ENCODE results near the gene UHRF2.

The UHRF2 gene

DNA sequence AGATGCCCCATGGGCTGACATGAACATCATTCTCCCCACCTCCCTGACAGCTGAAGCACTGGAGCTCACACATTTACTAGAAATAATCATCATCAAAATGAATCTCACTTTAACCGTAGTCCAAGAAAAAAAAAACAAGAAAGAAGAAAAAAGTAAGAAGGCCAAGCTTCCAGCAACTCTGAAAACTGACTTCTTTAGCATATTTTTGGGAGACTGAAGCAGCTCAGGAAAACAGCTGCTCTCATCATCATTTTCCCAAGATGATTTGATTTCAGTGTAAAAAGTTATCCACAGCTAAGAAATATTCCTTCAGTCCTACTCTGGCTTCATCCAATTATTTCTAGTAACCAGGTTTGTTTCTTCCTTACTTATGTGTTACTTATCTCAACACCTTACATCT, 140.9 kb downstream of the UHRF2 start:
- Mint-ChIP-seq H3K27me3 (no peaks in the 10 kb centered on the region), H3K4me1 (no peaks in the 10 kb centered on the region), H3K9me3 (no peaks in the 10 kb centered on the region), H3K27ac (ENCODE audit: low read depth) (no peak overlapping the region), H3K4me3 (no peak overlapping the region), H3K36me3 (ENCODE audit: insufficient read depth) (no peaks in the 10 kb centered on the region)
- DNase-seq (ENCODE audit: low spot score in 2 of 2) = no peak
- ATAC-seq (replicated peaks; ENCODE audit: extremely low read depth, poor library complexity, severe bottlenecking) = no peak

Measured in central memory CD8-positive, alpha-beta T cell (primary cell).